ENCODE results near the gene SP4. TPM values are rescaled to one million over a fixed set of nuclear protein-coding genes. Genes with fewer than 3 reads are reported as not detected.
A peak's percentile ranks its signal among the peaks of the same experiment; 100 is the strongest.

Gene SP4
- total RNA-seq, 1 experiment from 2014 or later: 4.4 TPM

DNA sequence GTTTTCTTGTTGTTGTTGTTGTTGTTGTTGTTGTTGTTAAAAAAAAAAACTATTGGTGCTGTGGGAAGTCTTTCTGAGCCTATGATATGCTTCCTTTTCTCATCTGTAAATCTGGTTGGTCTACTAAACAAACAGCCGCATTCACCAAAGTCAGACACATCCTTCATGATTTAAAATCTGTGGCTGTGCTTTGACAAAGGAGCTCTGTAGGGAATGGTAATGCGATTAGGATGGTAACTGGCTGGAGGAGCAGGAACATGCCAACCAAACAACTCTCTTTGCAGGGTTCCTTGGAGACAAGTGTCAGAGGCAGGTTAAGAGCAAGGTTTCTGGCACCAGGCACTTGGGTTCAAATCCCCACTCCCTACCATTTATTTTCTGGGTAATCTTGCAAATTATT is 14.9 kb upstream of the SP4 start:
- H3K36me3 Mint-ChIP-seq (ENCODE audit: insufficient read depth, unreplicated experiment): no peaks in the 10 kb centered on the region
- no peaks in the 10 kb centered on the region for H3K27me3 Mint-ChIP-seq (ENCODE audit: insufficient read depth, unreplicated experiment)
- peaks cover 3% of the 10 kb centered on the region for H3K4me1 Mint-ChIP-seq (ENCODE audit: insufficient read depth, unreplicated experiment)
- no peak for DNase-seq (ENCODE audit: unreplicated experiment)
- CTCF ChIA-PET: interaction anchor here (0.6 to 1.0 kb wide), 2 partner anchors 61 to 359 kb away, joined by 3 read pairs; no protein-coding TSS in a partner anchor
- H3K27ac Mint-ChIP-seq (ENCODE audit: low read depth, unreplicated experiment): no peak overlapping the region
- TF ChIP-seq, protein P1, sequence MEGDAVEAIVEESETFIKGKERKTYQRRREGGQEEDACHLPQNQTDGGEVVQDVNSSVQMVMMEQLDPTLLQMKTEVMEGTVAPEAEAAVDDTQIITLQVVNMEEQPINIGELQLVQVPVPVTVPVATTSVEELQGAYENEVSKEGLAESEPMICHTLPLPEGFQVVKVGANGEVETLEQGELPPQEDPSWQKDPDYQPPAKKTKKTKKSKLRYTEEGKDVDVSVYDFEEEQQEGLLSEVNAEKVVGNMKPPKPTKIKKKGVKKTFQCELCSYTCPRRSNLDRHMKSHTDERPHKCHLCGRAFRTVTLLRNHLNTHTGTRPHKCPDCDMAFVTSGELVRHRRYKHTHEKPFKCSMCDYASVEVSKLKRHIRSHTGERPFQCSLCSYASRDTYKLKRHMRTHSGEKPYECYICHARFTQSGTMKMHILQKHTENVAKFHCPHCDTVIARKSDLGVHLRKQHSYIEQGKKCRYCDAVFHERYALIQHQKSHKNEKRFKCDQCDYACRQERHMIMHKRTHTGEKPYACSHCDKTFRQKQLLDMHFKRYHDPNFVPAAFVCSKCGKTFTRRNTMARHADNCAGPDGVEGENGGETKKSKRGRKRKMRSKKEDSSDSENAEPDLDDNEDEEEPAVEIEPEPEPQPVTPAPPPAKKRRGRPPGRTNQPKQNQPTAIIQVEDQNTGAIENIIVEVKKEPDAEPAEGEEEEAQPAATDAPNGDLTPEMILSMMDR (IDR thresholded peaks at IDR 0.05; ENCODE audit: unreplicated experiment): no peak
- intact Hi-C loops (cut with micrococcal nuclease): no loop called here
- H3K9me3 Mint-ChIP-seq (ENCODE audit: unreplicated experiment): no peaks in the 10 kb centered on the region
- no peak overlapping the region for H3K4me3 Mint-ChIP-seq (ENCODE audit: unreplicated experiment)
- POLR2A ChIA-PET: interaction anchor here (1.0 kb wide), 1 partner anchor 14 kb away, joined by 4 read pairs; the partner anchor contains the start of gene SP4
- no TSS peak for BruUV-seq (replicated peaks)

DNA sequence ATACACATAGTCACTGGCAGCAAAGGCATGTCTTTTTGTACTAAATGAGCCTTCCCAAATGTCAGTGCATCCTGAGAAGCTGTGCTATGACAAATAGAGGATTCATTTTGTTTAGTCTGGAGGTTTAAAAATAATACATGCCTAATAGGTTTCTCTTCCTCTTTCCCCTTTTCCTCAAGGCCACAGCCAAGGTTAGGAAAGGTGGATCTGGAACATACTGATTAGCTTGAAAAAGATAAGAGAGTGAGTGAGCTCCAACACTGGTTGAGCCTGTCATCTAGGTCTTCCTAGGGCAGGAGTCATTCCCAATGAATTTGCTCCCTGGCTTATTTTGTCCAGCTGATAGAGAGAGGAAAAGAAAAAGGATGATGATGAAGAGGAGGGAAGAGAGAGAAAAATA is 14.4 kb upstream of the SP4 start:
- no TSS peak for BruUV-seq (replicated peaks)
- DNase-seq (ENCODE audit: unreplicated experiment): no peak
- ChIA-PET POLR2A (interaction anchor here (1.0 kb wide), 1 partner anchor 14 kb away, joined by 4 read pairs; the partner anchor contains the start of gene SP4), CTCF (interaction anchor here (0.6 kb wide), 1 partner anchor 60 kb away, joined by 3 read pairs; no protein-coding TSS in a partner anchor)
- intact Hi-C loops (cut with micrococcal nuclease): no loop called here
- Mint-ChIP-seq H3K4me3 (ENCODE audit: unreplicated experiment) (no peak overlapping the region), H3K4me1 (ENCODE audit: insufficient read depth, unreplicated experiment) (no peaks in the 10 kb centered on the region), H3K27ac (ENCODE audit: low read depth, unreplicated experiment) (no peak overlapping the region), H3K27me3 (ENCODE audit: insufficient read depth, unreplicated experiment) (no peaks in the 10 kb centered on the region), H3K9me3 (ENCODE audit: unreplicated experiment) (no peaks in the 10 kb centered on the region), H3K36me3 (ENCODE audit: insufficient read depth, unreplicated experiment) (no peaks in the 10 kb centered on the region)
- TF ChIP-seq, protein P1 (IDR thresholded peaks at IDR 0.05; ENCODE audit: unreplicated experiment): no peak

DNA sequence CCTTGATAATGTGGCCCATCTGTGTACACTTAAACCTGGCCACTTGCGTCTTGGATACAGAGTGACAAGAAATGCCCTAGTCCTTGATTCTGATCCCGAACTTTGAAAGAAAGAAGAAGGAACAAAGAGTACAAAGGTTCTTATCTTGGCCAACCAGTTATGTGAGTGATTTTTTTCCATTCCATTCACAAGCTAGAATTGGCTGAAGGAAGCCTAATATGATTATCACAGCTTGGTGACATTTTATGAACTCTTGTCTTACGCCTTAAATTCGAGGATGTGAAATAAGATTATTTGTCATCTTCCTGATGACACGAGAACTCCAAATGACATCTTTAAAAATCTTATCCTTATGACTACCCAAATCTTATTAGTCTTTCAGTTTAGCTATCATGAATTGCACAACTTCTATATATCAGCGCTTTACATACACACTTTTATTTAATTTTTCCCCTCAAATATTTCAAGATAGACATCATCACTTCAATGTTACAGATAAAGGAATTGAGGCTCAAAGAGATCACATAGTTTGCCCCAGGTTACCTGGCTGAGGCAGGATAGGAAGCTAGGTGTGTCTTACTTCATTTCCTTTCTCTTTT is 13.0 kb upstream of the SP4 start:
- H3K4me1 Mint-ChIP-seq (ENCODE audit: insufficient read depth, unreplicated experiment): no peaks in the 10 kb centered on the region
- H3K27me3 Mint-ChIP-seq (ENCODE audit: insufficient read depth, unreplicated experiment): no peaks in the 10 kb centered on the region
- H3K4me3 Mint-ChIP-seq (ENCODE audit: unreplicated experiment): no peak overlapping the region
- intact Hi-C loops (cut with micrococcal nuclease): no loop called here
- POLR2A ChIA-PET: no interaction called here
- no peak overlapping the region for H3K27ac Mint-ChIP-seq (ENCODE audit: low read depth, unreplicated experiment)
- no peak for DNase-seq (ENCODE audit: unreplicated experiment)
- no peaks in the 10 kb centered on the region for H3K36me3 Mint-ChIP-seq (ENCODE audit: insufficient read depth, unreplicated experiment)
- BruUV-seq (replicated peaks): no TSS peak
- CTCF ChIA-PET: no interaction called here
- TF ChIP-seq, protein P1 (IDR thresholded peaks at IDR 0.05; ENCODE audit: unreplicated experiment): no peak
- H3K9me3 Mint-ChIP-seq (ENCODE audit: unreplicated experiment): no peaks in the 10 kb centered on the region

DNA sequence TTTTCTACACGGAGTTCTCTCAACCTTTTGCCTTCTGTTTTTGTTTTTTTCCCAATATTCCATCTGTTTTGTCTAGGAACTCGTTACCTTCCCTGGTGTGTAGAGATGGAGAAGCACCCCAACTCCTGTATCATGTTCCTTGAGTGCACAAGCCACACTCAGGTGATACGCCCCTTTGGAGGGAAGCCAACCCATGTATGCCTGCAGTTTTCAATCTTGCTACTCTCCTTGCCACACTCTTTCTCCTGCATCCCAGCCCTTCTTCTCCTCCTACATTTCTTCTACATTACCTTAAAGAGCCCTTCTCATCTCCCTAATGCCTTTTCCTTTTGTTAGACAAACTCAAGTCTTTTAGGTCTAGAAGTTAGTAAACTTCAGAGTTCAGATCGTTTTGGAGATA is 10.2 kb upstream of the SP4 start:
- DNase-seq (ENCODE audit: unreplicated experiment): peak; percentile 14
- Mint-ChIP-seq H3K9me3 (ENCODE audit: unreplicated experiment) (no peaks in the 10 kb centered on the region), H3K27ac (ENCODE audit: low read depth, unreplicated experiment) (no peak overlapping the region), H3K36me3 (ENCODE audit: insufficient read depth, unreplicated experiment) (no peaks in the 10 kb centered on the region), H3K4me1 (ENCODE audit: insufficient read depth, unreplicated experiment) (no peaks in the 10 kb centered on the region), H3K27me3 (ENCODE audit: insufficient read depth, unreplicated experiment) (no peaks in the 10 kb centered on the region), H3K4me3 (ENCODE audit: unreplicated experiment) (no peak overlapping the region)
- no TSS peak for BruUV-seq (replicated peaks)
- CTCF ChIA-PET: interaction anchor here (0.5 to 1.4 kb wide), 2 partner anchors 9 to 1096 kb away, joined by 4 to 7 read pairs; no protein-coding TSS in a partner anchor
- intact Hi-C loops (cut with micrococcal nuclease): no loop called here
- TF ChIP-seq, protein P1 (IDR thresholded peaks at IDR 0.05; ENCODE audit: unreplicated experiment): no peak
- POLR2A ChIA-PET: interaction anchor here (1.7 kb wide), 1 partner anchor 10 kb away, joined by 10 read pairs; the partner anchor contains the start of gene SP4

Data from MCF 10A (cell line).